IPS-18a (cell line): ENCODE measurements around the gene MAN2B2.

Experiments
- H3K27ac ChIP-seq: one replicate; pipeline ENCODE4 v1.5.1; 2013; ENCODE audit warnings: low read length
- H3K27me3 ChIP-seq: one replicate; pipeline ENCODE4 v1.6.1; 2013; ENCODE audit warnings: mild to moderate bottlenecking, low read length; ENCODE audit not compliant: control insufficient read depth, insufficient read depth
- H3K36me3 ChIP-seq: one replicate; pipeline ENCODE4 v1.6.1; 2013; ENCODE audit warnings: low read depth, low read length; ENCODE audit not compliant: control insufficient read depth
- H3K4me1 ChIP-seq: one replicate; pipeline ENCODE4 v1.6.1; 2013; ENCODE audit warnings: low read depth, low read length; ENCODE audit not compliant: control insufficient read depth
- H3K4me3 ChIP-seq: one replicate; pipeline ENCODE4 v1.5.1; 2013; ENCODE audit warnings: low read length
- H3K9ac ChIP-seq: one replicate; pipeline ENCODE4 v1.6.1; 2013; ENCODE audit warnings: mild to moderate bottlenecking, low read length, moderate library complexity
- H3K9me3 ChIP-seq: one replicate; pipeline ENCODE4 v1.6.1; 2013; ENCODE audit warnings: low read depth, low read length; ENCODE audit not compliant: control insufficient read depth

The MAN2B2 gene

DNA sequence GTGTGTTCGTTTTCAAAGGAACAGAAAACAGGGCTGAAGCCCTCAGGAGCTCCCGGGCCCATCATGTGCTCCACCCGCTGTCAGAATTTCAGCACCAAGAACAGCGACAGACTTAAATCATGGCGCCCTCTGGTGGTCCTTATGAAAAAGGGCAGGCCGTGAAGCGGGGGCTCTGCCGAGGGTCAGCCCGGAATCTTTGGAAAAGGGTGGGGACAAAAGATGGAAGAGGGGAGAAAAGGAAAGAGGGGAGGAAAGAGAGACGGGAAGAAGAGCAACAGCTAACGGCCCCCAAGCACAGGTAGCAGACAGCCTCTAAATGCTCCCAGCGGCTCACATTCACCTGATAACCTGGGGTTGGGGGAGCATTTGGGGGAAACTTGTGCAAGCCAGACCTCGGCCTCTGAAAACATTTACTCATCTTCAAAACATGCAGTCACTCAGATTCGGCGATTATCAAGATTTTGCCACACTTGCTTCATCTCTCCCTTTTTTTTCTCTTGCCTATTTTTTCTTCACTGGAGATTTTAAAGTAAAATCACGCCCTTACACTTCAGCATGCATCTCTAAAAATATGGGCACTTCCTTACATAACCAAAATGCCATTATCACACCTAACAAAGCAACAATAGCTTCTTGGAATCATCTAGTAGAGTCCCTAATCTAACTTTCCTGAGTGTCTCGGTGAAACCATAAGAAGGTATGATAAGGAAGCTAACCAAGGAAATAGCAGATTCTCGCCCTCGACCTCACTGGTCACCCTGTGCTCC, 28.1 kb upstream of the MAN2B2 start:
- Histone ChIP-seq H3K36me3 (no peaks in the 10 kb centered on the region), H3K4me3 (no peak overlapping the region), H3K9ac (no peak overlapping the region), H3K9me3 (no peaks in the 10 kb centered on the region), H3K27me3 (no peaks in the 10 kb centered on the region), H3K4me1 (no peaks in the 10 kb centered on the region), H3K27ac (no peak overlapping the region)

GRCh38 chr4:6548201-6548881, 26.6 kb upstream of the MAN2B2 start:
- Histone ChIP-seq H3K9ac (no peak overlapping the region), H3K4me3 (no peak overlapping the region), H3K9me3 (no peaks in the 10 kb centered on the region), H3K27ac (no peak overlapping the region), H3K27me3 (no peaks in the 10 kb centered on the region), H3K4me1 (no peaks in the 10 kb centered on the region), H3K36me3 (no peaks in the 10 kb centered on the region)

DNA sequence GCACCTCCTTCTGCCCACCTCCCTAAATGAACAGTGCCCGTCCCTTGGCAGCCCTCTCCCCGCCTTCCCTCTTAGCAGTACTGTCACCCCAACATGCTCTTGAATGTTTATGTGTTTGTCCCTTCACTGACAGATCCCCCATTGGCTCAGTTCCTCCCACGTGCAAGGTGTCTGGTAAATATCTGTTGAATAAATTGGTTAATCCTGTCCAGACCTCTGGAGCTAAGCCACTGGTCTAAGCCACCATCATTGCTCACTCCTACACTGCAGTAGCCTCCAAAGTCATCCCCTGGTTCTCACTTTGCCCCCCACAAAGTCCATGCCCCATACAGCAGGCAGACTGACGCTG, 26.1 kb upstream of the MAN2B2 start:
- Histone ChIP-seq H3K27me3 (no peaks in the 10 kb centered on the region), H3K27ac (no peak overlapping the region)

GRCh38 chr4:6549445-6549844, 25.5 kb upstream of the MAN2B2 start:
- no peaks in the 10 kb centered on the region for H3K9me3 ChIP-seq
- H3K36me3 ChIP-seq: no peaks in the 10 kb centered on the region
- H3K27me3 ChIP-seq: no peaks in the 10 kb centered on the region
- no peak overlapping the region for H3K4me3 ChIP-seq
- H3K27ac ChIP-seq: no peak overlapping the region
- H3K4me1 ChIP-seq: no peaks in the 10 kb centered on the region
- no peak overlapping the region for H3K9ac ChIP-seq

More for the DNA sequence above, 26.1 kb upstream of the MAN2B2 start:
- Histone ChIP-seq H3K36me3 (no peaks in the 10 kb centered on the region), H3K4me3 (no peak overlapping the region), H3K9me3 (no peaks in the 10 kb centered on the region), H3K4me1 (no peaks in the 10 kb centered on the region), H3K9ac (no peak overlapping the region)

- H3K36me3 ChIP-seq: no peaks in the 10 kb centered on the region
- no peaks in the 10 kb centered on the region for H3K9me3 ChIP-seq
- H3K27me3 ChIP-seq: no peaks in the 10 kb centered on the region
- H3K9ac ChIP-seq: no peak overlapping the region
- no peaks in the 10 kb centered on the region for H3K4me1 ChIP-seq
- H3K4me3 ChIP-seq: no peak overlapping the region
- no peak overlapping the region for H3K27ac ChIP-seq
Observed at GRCh38 chr4:6549890-6550620, 24.9 kb upstream of the MAN2B2 start.

DNA sequence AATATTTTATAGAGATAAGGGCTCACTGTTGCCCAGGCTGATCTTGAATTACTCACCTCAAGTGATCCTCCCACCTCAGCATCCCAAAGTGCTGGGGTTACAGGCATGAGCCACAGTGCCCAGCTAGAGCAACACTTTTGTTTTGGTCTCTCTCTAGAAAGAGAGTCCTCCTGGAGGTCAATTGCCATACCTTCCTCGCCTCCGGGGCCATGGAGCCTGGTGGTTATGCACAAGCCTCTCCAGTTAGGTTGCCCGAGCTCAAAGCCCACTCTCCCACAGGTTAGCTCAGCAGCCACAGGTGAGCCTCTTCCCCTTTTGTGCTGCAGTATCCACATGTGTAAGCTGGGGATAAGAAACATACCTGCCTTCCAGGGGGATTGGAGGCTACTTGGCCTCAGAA, 24.2 kb upstream of the MAN2B2 start:
- no peaks in the 10 kb centered on the region for H3K36me3 ChIP-seq
- no peak overlapping the region for H3K9ac ChIP-seq
- no peak overlapping the region for H3K27ac ChIP-seq
- H3K4me1 ChIP-seq: no peaks in the 10 kb centered on the region
- no peaks in the 10 kb centered on the region for H3K27me3 ChIP-seq
- no peak overlapping the region for H3K4me3 ChIP-seq
- no peaks in the 10 kb centered on the region for H3K9me3 ChIP-seq

GRCh38 chr4:6551660-6552059, 23.3 kb upstream of the MAN2B2 start:
- no peaks in the 10 kb centered on the region for H3K9me3 ChIP-seq
- peaks cover 2% of the 10 kb centered on the region for H3K27me3 ChIP-seq
- H3K36me3 ChIP-seq: no peaks in the 10 kb centered on the region
- no peaks in the 10 kb centered on the region for H3K4me1 ChIP-seq
- H3K27ac ChIP-seq: no peak overlapping the region
- H3K4me3 ChIP-seq: no peak overlapping the region
- no peak overlapping the region for H3K9ac ChIP-seq

DNA sequence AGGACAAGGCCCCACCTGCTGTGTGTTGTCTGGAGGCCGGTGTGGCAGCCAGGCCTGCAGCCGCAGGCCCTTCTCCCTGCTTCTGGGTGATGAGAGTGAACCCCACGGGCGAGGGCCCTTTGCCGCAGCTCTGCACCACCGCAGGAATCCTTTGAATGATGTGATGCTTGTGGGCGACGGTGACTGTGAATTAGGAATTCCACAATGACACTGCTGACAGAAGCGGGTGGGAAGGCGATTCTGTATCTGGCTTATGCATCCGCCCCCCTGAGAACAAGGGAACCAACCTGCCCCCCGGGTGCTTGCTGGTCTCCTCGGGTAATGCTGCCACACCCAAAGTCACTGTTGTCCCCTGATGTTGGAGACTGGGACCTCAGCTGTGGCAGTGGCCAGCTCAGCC, 19.5 kb upstream of the MAN2B2 start:
- Histone ChIP-seq H3K9me3 (no peaks in the 10 kb centered on the region), H3K9ac (no peak overlapping the region), H3K36me3 (no peaks in the 10 kb centered on the region), H3K4me3 (no peak overlapping the region), H3K27me3 (peaks cover 38% of the 10 kb centered on the region), H3K27ac (no peak overlapping the region), H3K4me1 (no peaks in the 10 kb centered on the region)

DNA sequence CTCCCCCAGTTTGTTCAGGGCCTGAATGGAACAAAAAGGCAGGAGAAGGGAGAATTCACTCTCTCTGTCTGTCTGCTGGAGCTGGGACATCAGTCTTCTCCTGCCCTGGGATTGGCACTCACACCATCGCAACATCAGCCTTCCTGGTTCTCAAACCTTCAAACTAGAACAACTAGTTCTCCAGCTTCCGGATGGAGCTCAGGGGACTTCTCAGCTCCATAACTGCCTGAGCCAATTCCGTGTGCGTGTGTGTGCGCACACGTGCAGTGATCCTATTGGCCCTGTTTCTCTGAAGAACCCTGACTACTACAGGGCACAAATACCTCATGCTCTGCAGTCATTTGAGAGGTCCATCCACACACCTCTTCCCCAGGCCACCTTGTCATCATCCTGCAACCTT, 18.7 kb upstream of the MAN2B2 start:
- no peaks in the 10 kb centered on the region for H3K9me3 ChIP-seq
- H3K4me1 ChIP-seq: no peaks in the 10 kb centered on the region
- no peak overlapping the region for H3K9ac ChIP-seq
- H3K27me3 ChIP-seq: peaks cover 45% of the 10 kb centered on the region
- H3K4me3 ChIP-seq: no peak overlapping the region
- H3K36me3 ChIP-seq: no peaks in the 10 kb centered on the region
- H3K27ac ChIP-seq: no peak overlapping the region

DNA sequence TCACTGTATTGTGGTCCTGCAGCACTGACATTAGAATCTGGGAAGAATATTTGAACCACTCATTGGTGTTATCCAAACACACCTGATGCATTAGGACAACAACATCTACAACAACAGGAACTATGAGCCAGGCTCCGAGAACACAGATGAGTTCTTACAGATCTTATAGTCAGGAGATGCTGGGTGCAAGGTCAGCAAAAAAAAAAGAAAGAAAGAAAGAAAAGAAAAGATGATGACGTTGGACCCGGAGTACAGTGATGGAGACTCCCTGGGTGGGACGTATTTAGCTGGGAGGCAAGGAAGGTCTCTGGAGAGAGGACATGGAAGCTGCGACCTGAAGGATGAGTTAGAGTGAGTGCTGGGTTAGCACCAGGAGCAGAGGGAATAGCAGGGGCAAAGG, 17.8 kb upstream of the MAN2B2 start:
- no peak overlapping the region for H3K9ac ChIP-seq
- no peaks in the 10 kb centered on the region for H3K9me3 ChIP-seq
- H3K27ac ChIP-seq: no peak overlapping the region
- H3K36me3 ChIP-seq: no peaks in the 10 kb centered on the region
- no peak overlapping the region for H3K4me3 ChIP-seq
- H3K4me1 ChIP-seq: no peaks in the 10 kb centered on the region
- peaks cover 55% of the 10 kb centered on the region for H3K27me3 ChIP-seq

GRCh38 chr4:6557856-6558255, 17.1 kb upstream of the MAN2B2 start:
- Histone ChIP-seq H3K36me3 (no peaks in the 10 kb centered on the region), H3K27me3 (peaks cover 61% of the 10 kb centered on the region), H3K9ac (no peak overlapping the region), H3K4me1 (no peaks in the 10 kb centered on the region), H3K27ac (no peak overlapping the region), H3K9me3 (no peaks in the 10 kb centered on the region), H3K4me3 (no peak overlapping the region)
